K562 (cell line): ENCODE measurements around the gene SIRPB2. TPM values are rescaled to one million over a fixed set of nuclear protein-coding genes. Genes with fewer than 3 reads are reported as not detected.

Experiments
- CXXC5 ChIP-seq: fragments of 250-450 bp; sonication (Bioruptor Pico); IDR thresholded peaks from 2 replicates; pipeline ENCODE4 v1.8.0; 2022; ENCODE audit warnings: inconsistent platforms, mild to moderate bottlenecking, moderate library complexity
- FOXM1 ChIP-seq, 2 experiments: fragments of 450-650 bp in 1 of 2; sonication (generic) in 1 of 2; formaldehyde crosslinking in 1 of 2; IDR thresholded peaks; 2 replicates each; pipeline versions ENCODE4 v1.6.1 to v1.9.0; 2017 to 2022; ENCODE audit warnings: low read depth in 2 of 2, mild to moderate bottlenecking in 2 of 2, missing genetic modification reagents in 1 of 2, moderate library complexity in 1 of 2
- HSF4 ChIP-seq: fragments of 250-450 bp; sonication (Bioruptor Pico); IDR thresholded peaks from 2 replicates; pipeline ENCODE4 v2.1.2; 2022; ENCODE audit warnings: mild to moderate bottlenecking, moderate library complexity, borderline replicate concordance
- MYNN ChIP-seq, 2 experiments: sonication (generic); formaldehyde crosslinking in 1 of 2; IDR thresholded peaks; 2 replicates each; pipeline versions ENCODE4 v1.5.0 to v1.6.1; 2016 to 2020; ENCODE audit warnings: antibody characterized with exemption in 1 of 2, missing genetic modification reagents in 1 of 2
- NCOA1 ChIP-seq: fragments of 450-650 bp; IDR thresholded peaks from 2 replicates; pipeline ENCODE4 v1.6.1; 2016; ENCODE audit warnings: low read depth
- PHTF2 ChIP-seq: fragments of 250-450 bp; sonication (Bioruptor Pico); IDR thresholded peaks from 2 replicates; pipeline ENCODE4 v1.5.0; 2021; ENCODE audit warnings: mild to moderate bottlenecking
- PYGO2 ChIP-seq: fragments of 450-650 bp; IDR thresholded peaks from 2 replicates; pipeline ENCODE4 v1.6.1; 2016; ENCODE audit warnings: mild to moderate bottlenecking, missing genetic modification characterization, moderate library complexity, missing compliant biosample characterization
- SREBF1 ChIP-seq: fragments of 150-350 bp; IDR thresholded peaks from 2 replicates; pipeline ENCODE4 v1.6.1; 2014; ENCODE audit warnings: antibody characterized with exemption, low read depth, low read length, borderline replicate concordance
- SRSF9 ChIP-seq: fragments of 200-400 bp; formaldehyde crosslinking; IDR thresholded peaks from 2 replicates; pipeline ENCODE4 v1.6.1; 2017; ENCODE audit warnings: low read depth, low read length, borderline replicate concordance
- TAL1 ChIP-seq: fragments of 450-650 bp; IDR thresholded peaks from 2 replicates; pipeline ENCODE4 v1.6.1; 2016; ENCODE audit warnings: mild to moderate bottlenecking
- TGIF2 ChIP-seq: sonication (generic); formaldehyde crosslinking; IDR thresholded peaks from 2 replicates; pipeline ENCODE4 v1.8.1; 2022; ENCODE audit warnings: mild to moderate bottlenecking, missing genetic modification reagents, moderate library complexity
- TRIM28 ChIP-seq: fragments of 450-650 bp; IDR thresholded peaks from 2 replicates; pipeline ENCODE4 v1.6.1; 2017
- ZBTB17 ChIP-seq: fragments of 450-650 bp; formaldehyde crosslinking; IDR thresholded peaks from 2 replicates; pipeline ENCODE4 v1.4.0; 2020; ENCODE audit warnings: mild to moderate bottlenecking
- ZEB2 ChIP-seq: fragments of 450-650 bp; IDR thresholded peaks from 2 replicates; pipeline ENCODE4 v1.6.1; 2016
- ZKSCAN1 ChIP-seq: fragments of 150-350 bp; IDR thresholded peaks from 2 replicates; pipeline ENCODE4 v1.6.1; 2016; ENCODE audit warnings: low read depth, low read length
- ZNF12 ChIP-seq: sonication (generic); formaldehyde crosslinking; IDR thresholded peaks from 2 replicates; pipeline ENCODE4 v1.4.0; 2020; ENCODE audit warnings: mild to moderate bottlenecking, missing genetic modification reagents
- ZNF224 ChIP-seq: sonication (generic); formaldehyde crosslinking; IDR thresholded peaks from 2 replicates; pipeline ENCODE4 v1.8.0; 2022; ENCODE audit warnings: mild to moderate bottlenecking, missing genetic modification reagents
- ZNF311 ChIP-seq: fragments of 250-450 bp; sonication (Bioruptor Pico); IDR thresholded peaks from 2 replicates; pipeline ENCODE4 v1.4.0; 2020; ENCODE audit warnings: mild to moderate bottlenecking, moderate library complexity
- polyA plus RNA-seq, 8 experiments: library from polyadenylated mRNA; depleted of rRNA in 4 of 8; stranded (reverse) in 5 of 8; unstranded in 3 of 8; fragments of >200 nt; fragmentation: Nextera tagmentation in 2 of 8; fragmentation: Illumina TruSeq in 1 of 8; extraction: Ambion mirVana in 2 of 8; extraction: Trizol in 1 of 8; gene quantifications; 2 replicates each; pipeline versions ENCODE4 v1.2.1 to v1.2.3, GENCODE V29; 2011 to 2014; ENCODE audit warnings: inconsistent platforms in 1 of 8, missing spikeins in 1 of 8
- total RNA-seq, 7 experiments: library from RNA; depleted of rRNA in 6 of 7; stranded (reverse); fragments of >200 nt in 6 of 7; fragmentation: Illumina TruSeq in 2 of 7; extraction: Trizol in 2 of 7; gene quantifications; 2 replicates each; pipeline versions ENCODE4 v1.2.1 to v1.2.3, GENCODE V29; 2011 to 2021; ENCODE audit warnings: low replicate concordance in 1 of 7
- TF ChIP-seq, protein P1 (sequence below): sonication (generic); formaldehyde crosslinking; IDR thresholded peaks from 2 replicates; pipeline ENCODE4 v1.4.0; 2020; ENCODE audit warnings: mild to moderate bottlenecking, missing genetic modification reagents
- TF ChIP-seq, protein P2 (sequence below): sonication (generic); formaldehyde crosslinking; IDR thresholded peaks from 2 replicates; pipeline ENCODE4 v1.8.1; 2023; ENCODE audit warnings: mild to moderate bottlenecking, missing genetic modification reagents
- TF ChIP-seq, protein P3 (sequence below): fragments of 450-650 bp; IDR thresholded peaks from 2 replicates; pipeline ENCODE4 v1.6.1; 2016; ENCODE audit warnings: antibody characterized with exemption
- TF ChIP-seq, protein P4 (sequence below): fragments of 450-650 bp; IDR thresholded peaks from 2 replicates; pipeline ENCODE4 v1.6.1; 2016; ENCODE audit warnings: missing biosample characterization, missing genetic modification characterization
- TF ChIP-seq, protein P5 (sequence below): fragments of 250-450 bp; sonication (Bioruptor Pico); IDR thresholded peaks from 2 replicates; pipeline ENCODE4 v1.8.0; 2022; ENCODE audit warnings: moderate library complexity, mild to moderate bottlenecking, inconsistent platforms

SIRPB2 gene
- total and polyA plus RNA-seq, 9 of the 15 experiments (the other 6 are each of a cell fraction or from before 2014, with no cell fraction given) = 0.07 TPM; not detected in 7

DNA sequence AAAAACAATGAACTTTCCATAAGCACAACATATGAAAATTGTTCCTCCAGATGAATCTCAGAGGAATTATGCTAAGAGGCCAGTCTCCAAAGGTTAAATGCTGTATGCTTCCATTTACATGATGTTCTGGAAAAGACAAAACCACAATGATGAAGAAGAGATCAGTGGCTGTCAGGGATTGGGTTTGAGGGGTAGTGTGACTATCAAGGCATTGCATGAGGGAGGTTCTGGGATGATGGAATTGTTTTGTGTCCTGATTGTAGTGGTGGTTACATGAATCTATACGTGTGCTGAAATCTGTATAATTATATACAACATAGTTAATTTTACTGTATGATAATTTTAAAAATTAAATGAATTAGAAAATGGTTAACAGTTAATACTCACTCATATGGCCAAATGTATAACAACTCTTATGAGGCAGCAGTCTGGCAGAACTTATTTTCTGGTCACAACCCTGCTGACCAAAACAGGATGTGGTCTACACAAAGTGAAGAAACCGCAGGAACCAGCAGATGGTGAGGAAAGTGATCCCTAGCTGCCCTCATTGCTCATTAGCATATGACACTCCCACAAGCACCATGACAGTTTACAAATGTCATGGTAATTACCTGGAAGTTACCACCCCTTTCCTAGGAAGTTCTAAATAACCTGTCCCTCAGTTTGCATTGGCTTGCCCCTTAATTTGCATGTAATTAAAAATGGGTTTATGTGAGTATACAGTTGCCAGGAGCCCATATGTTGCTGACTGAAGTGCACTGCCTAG is 56.5 kb downstream of the SIRPB2 start (continued):
- TF ChIP-seq, protein P1, sequence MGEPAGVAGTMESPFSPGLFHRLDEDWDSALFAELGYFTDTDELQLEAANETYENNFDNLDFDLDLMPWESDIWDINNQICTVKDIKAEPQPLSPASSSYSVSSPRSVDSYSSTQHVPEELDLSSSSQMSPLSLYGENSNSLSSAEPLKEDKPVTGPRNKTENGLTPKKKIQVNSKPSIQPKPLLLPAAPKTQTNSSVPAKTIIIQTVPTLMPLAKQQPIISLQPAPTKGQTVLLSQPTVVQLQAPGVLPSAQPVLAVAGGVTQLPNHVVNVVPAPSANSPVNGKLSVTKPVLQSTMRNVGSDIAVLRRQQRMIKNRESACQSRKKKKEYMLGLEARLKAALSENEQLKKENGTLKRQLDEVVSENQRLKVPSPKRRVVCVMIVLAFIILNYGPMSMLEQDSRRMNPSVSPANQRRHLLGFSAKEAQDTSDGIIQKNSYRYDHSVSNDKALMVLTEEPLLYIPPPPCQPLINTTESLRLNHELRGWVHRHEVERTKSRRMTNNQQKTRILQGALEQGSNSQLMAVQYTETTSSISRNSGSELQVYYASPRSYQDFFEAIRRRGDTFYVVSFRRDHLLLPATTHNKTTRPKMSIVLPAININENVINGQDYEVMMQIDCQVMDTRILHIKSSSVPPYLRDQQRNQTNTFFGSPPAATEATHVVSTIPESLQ = no peak
- TF ChIP-seq, protein P2, sequence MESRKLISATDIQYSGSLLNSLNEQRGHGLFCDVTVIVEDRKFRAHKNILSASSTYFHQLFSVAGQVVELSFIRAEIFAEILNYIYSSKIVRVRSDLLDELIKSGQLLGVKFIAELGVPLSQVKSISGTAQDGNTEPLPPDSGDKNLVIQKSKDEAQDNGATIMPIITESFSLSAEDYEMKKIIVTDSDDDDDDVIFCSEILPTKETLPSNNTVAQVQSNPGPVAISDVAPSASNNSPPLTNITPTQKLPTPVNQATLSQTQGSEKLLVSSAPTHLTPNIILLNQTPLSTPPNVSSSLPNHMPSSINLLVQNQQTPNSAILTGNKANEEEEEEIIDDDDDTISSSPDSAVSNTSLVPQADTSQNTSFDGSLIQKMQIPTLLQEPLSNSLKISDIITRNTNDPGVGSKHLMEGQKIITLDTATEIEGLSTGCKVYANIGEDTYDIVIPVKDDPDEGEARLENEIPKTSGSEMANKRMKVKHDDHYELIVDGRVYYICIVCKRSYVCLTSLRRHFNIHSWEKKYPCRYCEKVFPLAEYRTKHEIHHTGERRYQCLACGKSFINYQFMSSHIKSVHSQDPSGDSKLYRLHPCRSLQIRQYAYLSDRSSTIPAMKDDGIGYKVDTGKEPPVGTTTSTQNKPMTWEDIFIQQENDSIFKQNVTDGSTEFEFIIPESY (CRISPR knock-in tag) = no peak
- no peak for TF ChIP-seq TRIM28
- TF ChIP-seq, protein P3, sequence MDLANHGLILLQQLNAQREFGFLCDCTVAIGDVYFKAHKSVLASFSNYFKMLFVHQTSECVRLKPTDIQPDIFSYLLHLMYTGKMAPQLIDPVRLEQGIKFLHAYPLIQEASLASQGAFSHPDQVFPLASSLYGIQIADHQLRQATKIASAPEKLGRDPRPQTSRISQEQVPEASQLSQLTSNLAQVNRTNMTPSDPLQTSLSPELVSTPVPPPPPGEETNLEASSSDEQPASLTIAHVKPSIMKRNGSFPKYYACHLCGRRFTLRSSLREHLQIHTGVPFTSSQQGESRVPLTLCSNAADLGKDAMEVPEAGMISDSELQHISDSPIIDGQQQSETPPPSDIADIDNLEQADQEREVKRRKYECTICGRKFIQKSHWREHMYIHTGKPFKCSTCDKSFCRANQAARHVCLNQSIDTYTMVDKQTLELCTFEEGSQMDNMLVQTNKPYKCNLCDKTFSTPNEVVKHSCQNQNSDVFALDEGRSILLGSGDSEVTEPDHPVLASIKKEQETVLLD = no peak
- TF ChIP-seq HSF4 (CRISPR knock-in tag) = no peak
- peak; percentile 16; the same call in 1 of the 2 replicates for TF ChIP-seq NCOA1
- TF ChIP-seq ZNF224 (CRISPR knock-in tag) = no peak
- TF ChIP-seq PHTF2 (CRISPR knock-in tag) = no peak
- no peak for TF ChIP-seq SREBF1
- no peak for TF ChIP-seq ZBTB17 (CRISPR knock-in tag)
- TF ChIP-seq ZNF311 (CRISPR knock-in tag) = no peak
- no peak for TF ChIP-seq ZNF12 (CRISPR knock-in tag)
- TF ChIP-seq ZKSCAN1 = no peak
- TF ChIP-seq, protein P4, sequence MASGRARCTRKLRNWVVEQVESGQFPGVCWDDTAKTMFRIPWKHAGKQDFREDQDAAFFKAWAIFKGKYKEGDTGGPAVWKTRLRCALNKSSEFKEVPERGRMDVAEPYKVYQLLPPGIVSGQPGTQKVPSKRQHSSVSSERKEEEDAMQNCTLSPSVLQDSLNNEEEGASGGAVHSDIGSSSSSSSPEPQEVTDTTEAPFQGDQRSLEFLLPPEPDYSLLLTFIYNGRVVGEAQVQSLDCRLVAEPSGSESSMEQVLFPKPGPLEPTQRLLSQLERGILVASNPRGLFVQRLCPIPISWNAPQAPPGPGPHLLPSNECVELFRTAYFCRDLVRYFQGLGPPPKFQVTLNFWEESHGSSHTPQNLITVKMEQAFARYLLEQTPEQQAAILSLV (tag) = no peak
- no peak for TF ChIP-seq SRSF9
- no peak for TF ChIP-seq FOXM1 (IDR thresholded peaks at IDR 0.05; ENCODE audit: low read depth)
- no peak for TF ChIP-seq FOXM1 (CRISPR knock-in tag; IDR thresholded peaks at IDR 0.05; ENCODE audit: low read depth)
- no peak for TF ChIP-seq MYNN (IDR thresholded peaks at IDR 0.05)
- no peak for TF ChIP-seq MYNN (CRISPR knock-in tag; IDR thresholded peaks at IDR 0.05)
- TF ChIP-seq TGIF2 (CRISPR knock-in tag) = no peak
- no peak for TF ChIP-seq ZEB2
- no peak for TF ChIP-seq TAL1
- TF ChIP-seq, protein P5, sequence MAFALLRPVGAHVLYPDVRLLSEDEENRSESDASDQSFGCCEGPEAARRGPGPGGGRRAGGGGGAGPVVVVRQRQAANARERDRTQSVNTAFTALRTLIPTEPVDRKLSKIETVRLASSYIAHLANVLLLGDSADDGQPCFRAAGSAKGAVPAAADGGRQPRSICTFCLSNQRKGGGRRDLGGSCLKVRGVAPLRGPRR (CRISPR knock-in tag) = no peak
- TF ChIP-seq CXXC5 (CRISPR knock-in tag) = no peak
- TF ChIP-seq PYGO2 (tag) = no peak
